GM23248 (cell line): ENCODE data around the gene DIP2A. TPM values are rescaled to one million over a fixed set of nuclear protein-coding genes. Genes with fewer than 3 reads are reported as not detected.
"Not testable (repeated sequence)": the region's sequence is repeated elsewhere in the genome, so short reads cannot be mapped to it uniquely, and the experiment has no call there.

Source experiments
- DNase-seq: peaks from one replicate; pipeline ENCODE4 v3.0.0-alpha.2; 2015
- H2AFZ ChIP-seq: fragments of 200-600 bp; sonication (generic); 2 replicates; pipeline ENCODE4 v1.6.1; 2016; ENCODE audit warnings: antibody characterized with exemption
- H3F3A ChIP-seq: fragments of 200-600 bp; sonication (generic); 2 replicates; pipeline ENCODE4 v1.6.1; 2016; ENCODE audit warnings: mild to moderate bottlenecking, antibody characterized with exemption, mixed run types; ENCODE audit not compliant: insufficient read depth
- H3K27ac ChIP-seq: fragments of 200-600 bp; sonication (generic); 2 replicates; pipeline ENCODE4 v1.5.1; 2016; ENCODE audit warnings: mild to moderate bottlenecking
- H3K27me3 ChIP-seq: fragments of 200-600 bp; sonication (generic); replicated peaks from 2 replicates; pipeline ENCODE4 v1.6.1; 2016; ENCODE audit warnings: mild to moderate bottlenecking; ENCODE audit not compliant: insufficient read depth
- H3K36me3 ChIP-seq: fragments of 200-600 bp; sonication (generic); 2 replicates; pipeline ENCODE4 v1.6.1; 2016; ENCODE audit warnings: low read depth, mild to moderate bottlenecking
- H3K4me1 ChIP-seq: fragments of 200-600 bp; sonication (generic); 2 replicates; pipeline ENCODE4 v1.6.1; 2016; ENCODE audit warnings: mild to moderate bottlenecking; ENCODE audit not compliant: insufficient read depth
- H3K4me2 ChIP-seq: fragments of 200-600 bp; sonication (generic); one replicate; pipeline ENCODE4 v1.6.1; 2016; ENCODE audit warnings: mild to moderate bottlenecking; ENCODE audit not compliant: unreplicated experiment
- H3K4me3 ChIP-seq: fragments of 200-600 bp; sonication (generic); 2 replicates; pipeline ENCODE4 v1.5.1; 2016; ENCODE audit warnings: mild to moderate bottlenecking
- H3K79me2 ChIP-seq: fragments of 200-600 bp; sonication (generic); 2 replicates; pipeline ENCODE4 v1.6.1; 2016; ENCODE audit warnings: mild to moderate bottlenecking; ENCODE audit not compliant: insufficient read depth
- H3K9ac ChIP-seq: fragments of 200-600 bp; sonication (generic); 2 replicates; pipeline ENCODE4 v1.6.1; 2016; ENCODE audit warnings: mild to moderate bottlenecking
- H3K9me2 ChIP-seq: fragments of 200-600 bp; sonication (generic); 2 replicates; pipeline ENCODE4 v1.6.1; 2016; ENCODE audit warnings: mixed run types, mild to moderate bottlenecking, moderate library complexity; ENCODE audit not compliant: insufficient read depth
- H3K9me3 ChIP-seq: fragments of 200-600 bp; sonication (generic); one replicate; pipeline ENCODE4 v1.6.1; 2017; ENCODE audit warnings: low read depth
- H4K20me1 ChIP-seq: fragments of 200-600 bp; sonication (generic); 2 replicates; pipeline ENCODE4 v1.6.0; 2016; ENCODE audit not compliant: insufficient read depth
- EZH2 ChIP-seq: fragments of 200-600 bp; sonication (generic); IDR thresholded peaks from 2 replicates; pipeline ENCODE4 v1.6.1; 2018; ENCODE audit warnings: antibody characterized with exemption, mild to moderate bottlenecking; ENCODE audit not compliant: insufficient read depth, poor library complexity, severe bottlenecking
- EZH2phosphoT487 ChIP-seq: fragments of 200-600 bp; sonication (generic); IDR thresholded peaks from 2 replicates; pipeline ENCODE4 v1.6.1; 2018; ENCODE audit warnings: antibody characterized with exemption, moderate library complexity, mild to moderate bottlenecking, low read depth; ENCODE audit not compliant: insufficient read depth
- WGBS, 2 experiments: methylation state at CpG; one replicate each; pipeline ENCODE4 v1.1.6; 2015 to 2017; ENCODE audit warnings: low lambda C conversion rate in 2 of 2, low coverage in 1 of 2; ENCODE audit errors: missing lambda C conversion rate in 2 of 2; 5-methylcytosine and 5-hydroxymethylcytosine counted together
- in situ Hi-C: fragments of 300-500 bp; cut with MboI; formaldehyde crosslinking; loops from 2 replicates; pipeline ENCODE4 v1.15.0; 2020
- polyA plus RNA-seq: library from polyadenylated mRNA; unstranded; fragments of >200 nt; fragmentation: Nextera tagmentation; extraction: Ambion mirVana; gene quantifications from 2 replicates; pipeline ENCODE4 v1.2.1, GENCODE V29; 2016
- total RNA-seq: library from RNA; depleted of rRNA; stranded (reverse); fragments of >200 nt; shearing (Covaris generic); gene quantifications from 2 replicates; pipeline ENCODE4 v1.2.3, GENCODE V29; 2014

DIP2A gene
- total and polyA plus RNA-seq, 2 experiments from 2014 or later: 12.5 to 13.1 TPM

DNA sequence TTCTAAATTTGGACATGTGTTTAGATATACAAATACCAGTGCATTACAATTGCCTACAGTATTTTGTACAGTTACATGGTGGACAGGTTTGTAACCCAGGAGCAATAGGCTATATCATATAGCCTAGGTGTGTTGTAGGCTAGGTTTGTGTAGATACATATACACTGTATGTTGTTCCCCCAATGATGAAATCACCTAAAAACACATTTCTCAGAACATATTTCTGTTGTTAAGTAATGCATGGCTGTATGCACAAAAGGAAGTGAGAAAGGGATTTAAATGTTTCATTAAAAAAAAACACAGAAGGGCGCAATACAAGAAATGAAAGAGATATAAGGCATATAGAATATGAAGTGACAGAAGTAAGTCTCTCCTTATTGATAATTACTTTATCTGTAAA lies 114.2 kb downstream of the DIP2A start:
- peaks cover 26% of the 10 kb centered on the region; the same call in 1 of the 2 replicates for H3K36me3 ChIP-seq
- no peaks in the 10 kb centered on the region for H4K20me1 ChIP-seq
- H3K4me3 ChIP-seq: no peak overlapping the region
- no peak overlapping the region for H3K9ac ChIP-seq
- WGBS, 2 experiments: 98 to 100% methylated on average over 1 of the region's 1 CpG
- H3K4me2 ChIP-seq: no peak overlapping the region
- no peaks in the 10 kb centered on the region for H3K27me3 ChIP-seq
- TF ChIP-seq EZH2: no peak
- TF ChIP-seq EZH2phosphoT487: no peak
- no peak overlapping the region for H2AFZ ChIP-seq
- H3F3A ChIP-seq: peaks cover 8% of the 10 kb centered on the region; the same call in 1 of the 2 replicates
- in situ Hi-C loops: no loop called here
- no peaks in the 10 kb centered on the region for H3K9me2 ChIP-seq
- no peaks in the 10 kb centered on the region for H3K4me1 ChIP-seq
- no peak overlapping the region for H3K27ac ChIP-seq
- no peaks in the 10 kb centered on the region for H3K79me2 ChIP-seq
- H3K9me3 ChIP-seq: no peaks in the 10 kb centered on the region
- no peak for DNase-seq

DNA sequence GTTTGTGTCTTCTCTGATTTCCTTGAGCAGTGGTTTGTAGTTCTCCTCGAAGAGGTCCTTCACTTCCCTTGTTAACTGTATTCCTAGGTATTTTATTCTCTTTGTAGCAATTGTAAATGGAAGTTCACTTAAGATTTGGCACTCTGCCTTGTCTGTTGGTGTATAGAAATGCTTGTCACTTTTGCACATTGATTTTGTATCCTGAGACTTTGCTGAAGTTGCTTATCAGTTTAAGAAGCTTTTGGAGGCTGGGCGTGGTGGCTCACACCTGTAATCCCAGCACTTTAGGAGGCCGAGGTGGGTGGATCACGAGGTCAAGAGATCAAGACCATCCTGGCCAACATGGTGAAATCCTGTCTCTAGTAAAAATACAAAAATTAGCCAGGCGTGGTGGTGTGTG lies 119.1 kb downstream of the DIP2A start:
- H3F3A ChIP-seq, DNase-seq, in situ Hi-C loops, H3K79me2 ChIP-seq, H3K4me2 ChIP-seq, H3K9me3 ChIP-seq, H4K20me1 ChIP-seq, H3K4me3 ChIP-seq, H3K27ac ChIP-seq, H3K27me3 ChIP-seq, H3K9me2 ChIP-seq, H3K9ac ChIP-seq, H3K4me1 ChIP-seq, H2AFZ ChIP-seq: not testable (repeated sequence)
- peaks cover 21% of the 10 kb centered on the region for H3K36me3 ChIP-seq
- WGBS, 2 experiments: 89 to 91% methylated on average over 5 of the region's 5 CpGs

DNA sequence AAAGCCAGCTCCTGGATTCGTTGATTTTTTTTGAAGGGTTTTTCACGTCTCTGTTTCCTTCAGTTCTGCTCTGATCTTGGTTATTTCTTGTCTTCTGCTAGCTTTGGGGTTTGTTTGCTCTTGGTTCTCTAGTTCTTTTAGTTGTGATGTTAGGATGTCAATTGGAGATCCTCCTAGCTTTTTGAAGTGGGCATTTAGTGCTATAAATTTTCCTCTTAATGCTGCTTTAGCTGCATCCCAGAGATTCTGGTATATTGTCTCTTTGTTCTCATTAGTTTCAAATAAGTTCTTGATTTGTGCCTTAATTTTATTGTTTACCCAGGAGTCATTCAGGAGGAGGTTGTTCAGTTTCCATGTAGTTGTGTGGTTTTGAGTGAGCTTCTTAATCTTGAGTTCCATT lies 120.7 kb downstream of the DIP2A start:
- H3K79me2 ChIP-seq, H3K9me3 ChIP-seq, H3K9ac ChIP-seq, DNase-seq, H3K27ac ChIP-seq, H3K27me3 ChIP-seq, H3F3A ChIP-seq, H2AFZ ChIP-seq, H3K4me2 ChIP-seq, in situ Hi-C loops, H3K9me2 ChIP-seq, H4K20me1 ChIP-seq, H3K4me1 ChIP-seq, H3K4me3 ChIP-seq: not testable (repeated sequence)
- peaks cover 22% of the 10 kb centered on the region for H3K36me3 ChIP-seq
- WGBS, 2 experiments: 97 to 98% methylated on average over 2 of the region's 2 CpGs

DNA sequence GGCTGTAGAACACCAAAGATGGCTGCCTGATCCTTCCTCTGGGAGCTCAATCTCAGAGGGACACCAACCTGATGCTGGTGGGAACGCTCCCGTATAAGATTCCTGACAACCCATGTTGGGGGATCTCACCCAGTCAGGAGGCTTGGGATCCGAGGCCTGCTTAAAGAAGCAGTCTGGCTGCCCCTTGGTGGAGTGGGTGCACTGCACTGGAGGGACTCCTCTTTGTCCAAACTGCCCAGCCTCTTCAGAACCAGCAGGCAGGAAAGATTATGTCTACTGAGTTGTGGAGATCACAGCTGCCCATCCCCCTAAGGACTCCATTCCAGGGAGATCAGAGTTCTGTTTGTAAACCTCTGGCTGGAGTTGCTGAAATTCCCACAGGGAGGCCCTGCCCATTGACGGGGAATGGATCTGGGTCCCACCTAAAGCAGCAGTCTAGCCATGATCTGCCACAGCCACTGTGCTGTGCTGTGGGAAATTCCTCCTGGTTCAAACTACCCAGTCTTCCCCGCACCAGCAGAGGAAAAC lies 123.2 kb downstream of the DIP2A start:
- 98% methylated on average over 5 of the region's 5 CpGs for WGBS, 2 experiments
- in situ Hi-C loops: no loop called here
- H3K27me3 ChIP-seq: no peaks in the 10 kb centered on the region
- no peak overlapping the region for H3K27ac ChIP-seq
- H4K20me1 ChIP-seq: no peaks in the 10 kb centered on the region
- H3K36me3 ChIP-seq: peaks cover 22% of the 10 kb centered on the region
- no peaks in the 10 kb centered on the region for H3K4me1 ChIP-seq
- H3K4me2 ChIP-seq: no peak overlapping the region
- H2AFZ ChIP-seq: no peak overlapping the region
- no peak overlapping the region for H3K9ac ChIP-seq
- no peak for DNase-seq
- H3K9me3 ChIP-seq: no peaks in the 10 kb centered on the region
- no peaks in the 10 kb centered on the region for H3K9me2 ChIP-seq
- TF ChIP-seq EZH2 (no peak), EZH2phosphoT487 (no peak)
- no peak overlapping the region for H3K4me3 ChIP-seq
- no peaks in the 10 kb centered on the region for H3F3A ChIP-seq
- H3K79me2 ChIP-seq: no peaks in the 10 kb centered on the region

DNA sequence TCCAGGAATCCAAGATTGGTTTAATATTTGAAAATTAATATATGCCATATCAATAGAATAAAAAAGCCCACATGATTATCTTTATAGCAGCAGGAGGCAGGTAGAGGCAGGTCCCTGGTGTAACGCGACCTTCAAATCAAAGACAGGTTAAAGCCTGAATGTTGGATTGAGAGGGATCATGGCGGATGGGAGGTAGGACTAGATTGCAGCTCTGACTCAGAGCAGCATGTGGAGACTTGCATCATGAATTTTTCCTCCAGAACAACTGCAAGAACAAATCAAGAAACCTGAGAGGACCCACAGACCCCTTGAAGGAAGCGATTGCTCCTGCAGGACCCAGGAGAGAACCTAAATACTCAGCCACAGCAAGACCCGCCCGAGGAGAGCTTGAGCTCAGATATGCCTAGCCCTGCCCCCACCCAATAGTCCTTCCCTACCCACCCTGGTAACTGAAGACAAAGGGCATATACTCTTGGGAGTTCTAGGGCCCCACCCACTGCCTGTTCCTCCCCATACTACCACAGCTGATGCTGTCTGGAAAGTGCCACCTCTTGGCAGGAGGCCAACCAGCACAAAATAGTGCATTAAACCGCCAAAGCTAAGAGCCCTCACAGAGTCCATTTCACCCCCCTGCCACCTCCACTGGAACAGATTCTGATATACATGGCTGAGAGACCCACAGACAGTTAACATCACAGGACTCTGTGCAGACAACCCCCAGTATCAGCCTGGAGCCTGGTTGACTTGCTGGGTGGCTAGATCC lies 126.7 kb downstream of the DIP2A start:
- Histone ChIP-seq H3K4me2 (no peak overlapping the region), H3K9me2 (no peaks in the 10 kb centered on the region), H3K27me3 (no peaks in the 10 kb centered on the region), H3K27ac (no peak overlapping the region), H3K79me2 (no peaks in the 10 kb centered on the region), H3K4me1 (no peaks in the 10 kb centered on the region), H2AFZ (no peak overlapping the region), H3K4me3 (no peak overlapping the region), H3K36me3 (peaks cover 12% of the 10 kb centered on the region), H4K20me1 (no peaks in the 10 kb centered on the region), H3K9me3 (no peaks in the 10 kb centered on the region), H3F3A (no peaks in the 10 kb centered on the region), H3K9ac (no peak overlapping the region)
- in situ Hi-C loops: no loop called here
- TF ChIP-seq EZH2 (no peak), EZH2phosphoT487 (no peak)
- WGBS, 2 experiments: 80 to 81% methylated on average over 5 to 7 of the region's 7 CpGs
- no peak for DNase-seq
